Stimulated activated CD4-positive, alpha-beta T cell treated with anti-CD3 and anti-CD28 coated beads, Interleukin-1b, Interleukin-23, amount 100 ng/mL, for 1 hour (primary cell): ENCODE results near the gene PPIE.

ENCODE experiments used
- DNase-seq, 2 donors: peaks; one replicate each; pipeline ENCODE4 v3.0.0-alpha.2; 2020; ENCODE audit warnings: low read depth in 2 of 2

The PPIE gene

GRCh38 chr1:39805385-39805784, 66.7 kb downstream of the PPIE start:
- no peak for DNase-seq

GRCh38 chr1:39808784-39809517, 70.3 kb downstream of the PPIE start:
- DNase-seq = no peak

GRCh38 chr1:39812913-39813312, 74.2 kb downstream of the PPIE start:
- DNase-seq = no peak
